Loucy (cell line): ENCODE data around the gene SORCS2.

Experiments
- H2AFZ ChIP-seq: fragments of 200-600 bp; sonication (generic); 2 replicates; pipeline ENCODE4 v1.6.0; 2016; ENCODE audit warnings: antibody characterized with exemption, mild to moderate bottlenecking, low read length, moderate library complexity
- H3F3A ChIP-seq: fragments of 200-600 bp; 2 replicates; pipeline ENCODE4 v1.6.0; 2016; ENCODE audit warnings: antibody characterized with exemption, low read depth, mild to moderate bottlenecking
- H3K27me3 ChIP-seq: fragments of 200-600 bp; sonication (generic); 2 replicates; pipeline ENCODE4 v1.6.1; 2014; ENCODE audit warnings: low read length, mild to moderate bottlenecking; ENCODE audit not compliant: insufficient read depth, poor library complexity, severe bottlenecking
- H3K36me3 ChIP-seq: fragments of 200-600 bp; sonication (generic); 2 replicates; pipeline ENCODE4 v1.6.1; 2016; ENCODE audit warnings: low read length; ENCODE audit not compliant: insufficient read depth
- H3K4me1 ChIP-seq: fragments of 200-600 bp; sonication (generic); 2 replicates; pipeline ENCODE4 v1.5.1; 2014; ENCODE audit warnings: low read length, mild to moderate bottlenecking; ENCODE audit not compliant: insufficient read depth, poor library complexity, severe bottlenecking
- H3K4me2 ChIP-seq: fragments of 200-600 bp; sonication (generic); 2 replicates; pipeline ENCODE4 v1.6.0; 2014; ENCODE audit warnings: antibody characterized with exemption, low read length, low read depth, mild to moderate bottlenecking; ENCODE audit not compliant: poor library complexity, severe bottlenecking
- H3K4me3 ChIP-seq: fragments of 200-600 bp; sonication (generic); 2 replicates; pipeline ENCODE4 v1.5.1; 2014; ENCODE audit warnings: low read length, mild to moderate bottlenecking, mixed read lengths; ENCODE audit not compliant: poor library complexity, severe bottlenecking
- H3K79me2 ChIP-seq: fragments of 200-600 bp; sonication (generic); 2 replicates; pipeline ENCODE4 v1.6.1; 2014; ENCODE audit warnings: low read length; ENCODE audit not compliant: insufficient read depth
- H3K9ac ChIP-seq: fragments of 200-600 bp; sonication (generic); 2 replicates; pipeline ENCODE4 v1.6.0; 2014; ENCODE audit warnings: mild to moderate bottlenecking, low read depth, low read length, moderate library complexity; ENCODE audit not compliant: poor library complexity, severe bottlenecking
- H3K9me2 ChIP-seq: fragments of 200-600 bp; sonication (generic); replicated peaks from 2 replicates; pipeline ENCODE4 v1.6.1; 2016; ENCODE audit warnings: low read depth, low read length, mixed read lengths
- H3K9me3 ChIP-seq: fragments of 200-600 bp; sonication (generic); 2 replicates; pipeline ENCODE4 v1.6.1; 2014; ENCODE audit warnings: mild to moderate bottlenecking, antibody characterized with exemption, low read length, low read depth; ENCODE audit not compliant: insufficient read depth
- H4K20me1 ChIP-seq: fragments of 200-600 bp; sonication (generic); 2 replicates; pipeline ENCODE4 v1.6.0; 2014; ENCODE audit warnings: antibody characterized with exemption, low read length, mild to moderate bottlenecking; ENCODE audit not compliant: insufficient read depth, poor library complexity, severe bottlenecking
- CTCF ChIP-seq: fragments of 200-600 bp; sonication (generic); conservative IDR thresholded peaks from 2 replicates; pipeline ENCODE4 v1.5.1; 2014; ENCODE audit warnings: mild to moderate bottlenecking, antibody characterized with exemption, low read length
- EZH2phosphoT487 ChIP-seq: fragments of 200-600 bp; IDR thresholded peaks from 2 replicates; pipeline ENCODE4 v1.6.1; 2018; ENCODE audit warnings: antibody characterized with exemption, mild to moderate bottlenecking, moderate library complexity, borderline replicate concordance

The SORCS2 gene

GRCh38 chr4:7539186-7539585, 346.8 kb downstream of the SORCS2 start:
- Histone ChIP-seq H3K4me1 (no peaks in the 10 kb centered on the region), H3K27me3 (no peaks in the 10 kb centered on the region), H4K20me1 (no peaks in the 10 kb centered on the region), H2AFZ (no peak overlapping the region), H3K4me3 (no peak overlapping the region), H3K4me2 (no peak overlapping the region), H3K9me3 (peaks cover 11% of the 10 kb centered on the region; the same call in 1 of the 2 replicates), H3F3A (no peaks in the 10 kb centered on the region), H3K36me3 (no peaks in the 10 kb centered on the region), H3K79me2 (no peaks in the 10 kb centered on the region), H3K9me2 (no peaks in the 10 kb centered on the region), H3K9ac (no peak overlapping the region)
- TF ChIP-seq CTCF (no peak), EZH2phosphoT487 (no peak)

GRCh38 chr4:7539659-7540058, 347.3 kb downstream of the SORCS2 start:
- Histone ChIP-seq H3K9me2 (no peaks in the 10 kb centered on the region), H4K20me1 (no peaks in the 10 kb centered on the region), H3K79me2 (no peaks in the 10 kb centered on the region), H3K27me3 (no peaks in the 10 kb centered on the region), H3K4me2 (no peak overlapping the region), H3K4me3 (no peak overlapping the region), H3F3A (no peaks in the 10 kb centered on the region), H3K9ac (no peak overlapping the region), H2AFZ (no peak overlapping the region), H3K9me3 (peaks cover 11% of the 10 kb centered on the region; the same call in 1 of the 2 replicates), H3K4me1 (no peaks in the 10 kb centered on the region), H3K36me3 (no peaks in the 10 kb centered on the region)
- TF ChIP-seq EZH2phosphoT487 (no peak), CTCF (no peak)

GRCh38 chr4:7540206-7540605, 347.9 kb downstream of the SORCS2 start:
- Histone ChIP-seq H3K9ac (no peak overlapping the region), H3F3A (no peaks in the 10 kb centered on the region), H3K4me2 (no peak overlapping the region), H2AFZ (no peak overlapping the region), H3K27me3 (no peaks in the 10 kb centered on the region), H4K20me1 (no peaks in the 10 kb centered on the region), H3K9me2 (no peaks in the 10 kb centered on the region), H3K79me2 (no peaks in the 10 kb centered on the region), H3K9me3 (peaks cover 11% of the 10 kb centered on the region; the same call in 1 of the 2 replicates), H3K4me3 (no peak overlapping the region), H3K36me3 (no peaks in the 10 kb centered on the region), H3K4me1 (no peaks in the 10 kb centered on the region)
- TF ChIP-seq EZH2phosphoT487 (no peak), CTCF (no peak)
